HL-60 (cell line): ENCODE results near the gene CCER1.

Experiments used
- SPI1 ChIP-seq: IDR thresholded peaks from 2 replicates; pipeline ENCODE4 v1.6.1; 2012; ENCODE audit warnings: low read depth, mild to moderate bottlenecking, borderline replicate concordance
- TF ChIP-seq, protein P1 (sequence below): IDR thresholded peaks from one replicate; pipeline ENCODE4 v1.5.1; 2011; ENCODE audit warnings: low read length, control low read depth, inconsistent platforms; ENCODE audit not compliant: insufficient read depth
- TF ChIP-seq, protein P2 (sequence below): IDR thresholded peaks from 2 replicates; pipeline ENCODE4 v1.6.1; 2012; ENCODE audit warnings: low read depth; ENCODE audit not compliant: insufficient replicate concordance

DNA sequence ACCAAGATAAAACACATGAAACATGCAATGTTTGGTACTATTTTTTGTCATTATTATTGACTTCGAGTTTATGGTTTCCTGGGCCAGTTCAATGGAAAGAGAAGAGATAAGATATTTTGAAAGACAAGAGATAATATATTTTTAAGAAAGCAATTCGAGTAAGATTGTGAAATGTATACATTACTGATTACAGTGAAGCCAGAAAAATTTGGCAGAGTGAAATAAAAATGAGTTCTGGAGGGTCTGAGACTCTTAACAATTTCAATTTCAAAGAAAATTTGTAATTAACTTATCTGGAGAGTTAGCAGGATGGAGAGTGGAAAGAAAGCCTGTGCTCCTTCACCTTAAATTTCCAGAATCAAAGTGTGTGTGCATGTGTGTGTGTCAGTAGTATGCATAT is 17.3 kb downstream of the CCER1 start:
- TF ChIP-seq, protein P1, sequence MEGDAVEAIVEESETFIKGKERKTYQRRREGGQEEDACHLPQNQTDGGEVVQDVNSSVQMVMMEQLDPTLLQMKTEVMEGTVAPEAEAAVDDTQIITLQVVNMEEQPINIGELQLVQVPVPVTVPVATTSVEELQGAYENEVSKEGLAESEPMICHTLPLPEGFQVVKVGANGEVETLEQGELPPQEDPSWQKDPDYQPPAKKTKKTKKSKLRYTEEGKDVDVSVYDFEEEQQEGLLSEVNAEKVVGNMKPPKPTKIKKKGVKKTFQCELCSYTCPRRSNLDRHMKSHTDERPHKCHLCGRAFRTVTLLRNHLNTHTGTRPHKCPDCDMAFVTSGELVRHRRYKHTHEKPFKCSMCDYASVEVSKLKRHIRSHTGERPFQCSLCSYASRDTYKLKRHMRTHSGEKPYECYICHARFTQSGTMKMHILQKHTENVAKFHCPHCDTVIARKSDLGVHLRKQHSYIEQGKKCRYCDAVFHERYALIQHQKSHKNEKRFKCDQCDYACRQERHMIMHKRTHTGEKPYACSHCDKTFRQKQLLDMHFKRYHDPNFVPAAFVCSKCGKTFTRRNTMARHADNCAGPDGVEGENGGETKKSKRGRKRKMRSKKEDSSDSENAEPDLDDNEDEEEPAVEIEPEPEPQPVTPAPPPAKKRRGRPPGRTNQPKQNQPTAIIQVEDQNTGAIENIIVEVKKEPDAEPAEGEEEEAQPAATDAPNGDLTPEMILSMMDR, result no peak
- TF ChIP-seq SPI1, result no peak
- TF ChIP-seq, protein P2, sequence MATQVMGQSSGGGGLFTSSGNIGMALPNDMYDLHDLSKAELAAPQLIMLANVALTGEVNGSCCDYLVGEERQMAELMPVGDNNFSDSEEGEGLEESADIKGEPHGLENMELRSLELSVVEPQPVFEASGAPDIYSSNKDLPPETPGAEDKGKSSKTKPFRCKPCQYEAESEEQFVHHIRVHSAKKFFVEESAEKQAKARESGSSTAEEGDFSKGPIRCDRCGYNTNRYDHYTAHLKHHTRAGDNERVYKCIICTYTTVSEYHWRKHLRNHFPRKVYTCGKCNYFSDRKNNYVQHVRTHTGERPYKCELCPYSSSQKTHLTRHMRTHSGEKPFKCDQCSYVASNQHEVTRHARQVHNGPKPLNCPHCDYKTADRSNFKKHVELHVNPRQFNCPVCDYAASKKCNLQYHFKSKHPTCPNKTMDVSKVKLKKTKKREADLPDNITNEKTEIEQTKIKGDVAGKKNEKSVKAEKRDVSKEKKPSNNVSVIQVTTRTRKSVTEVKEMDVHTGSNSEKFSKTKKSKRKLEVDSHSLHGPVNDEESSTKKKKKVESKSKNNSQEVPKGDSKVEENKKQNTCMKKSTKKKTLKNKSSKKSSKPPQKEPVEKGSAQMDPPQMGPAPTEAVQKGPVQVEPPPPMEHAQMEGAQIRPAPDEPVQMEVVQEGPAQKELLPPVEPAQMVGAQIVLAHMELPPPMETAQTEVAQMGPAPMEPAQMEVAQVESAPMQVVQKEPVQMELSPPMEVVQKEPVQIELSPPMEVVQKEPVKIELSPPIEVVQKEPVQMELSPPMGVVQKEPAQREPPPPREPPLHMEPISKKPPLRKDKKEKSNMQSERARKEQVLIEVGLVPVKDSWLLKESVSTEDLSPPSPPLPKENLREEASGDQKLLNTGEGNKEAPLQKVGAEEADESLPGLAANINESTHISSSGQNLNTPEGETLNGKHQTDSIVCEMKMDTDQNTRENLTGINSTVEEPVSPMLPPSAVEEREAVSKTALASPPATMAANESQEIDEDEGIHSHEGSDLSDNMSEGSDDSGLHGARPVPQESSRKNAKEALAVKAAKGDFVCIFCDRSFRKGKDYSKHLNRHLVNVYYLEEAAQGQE, result no peak
